Measurements from ENCODE around the gene CNTNAP2.

DNA sequence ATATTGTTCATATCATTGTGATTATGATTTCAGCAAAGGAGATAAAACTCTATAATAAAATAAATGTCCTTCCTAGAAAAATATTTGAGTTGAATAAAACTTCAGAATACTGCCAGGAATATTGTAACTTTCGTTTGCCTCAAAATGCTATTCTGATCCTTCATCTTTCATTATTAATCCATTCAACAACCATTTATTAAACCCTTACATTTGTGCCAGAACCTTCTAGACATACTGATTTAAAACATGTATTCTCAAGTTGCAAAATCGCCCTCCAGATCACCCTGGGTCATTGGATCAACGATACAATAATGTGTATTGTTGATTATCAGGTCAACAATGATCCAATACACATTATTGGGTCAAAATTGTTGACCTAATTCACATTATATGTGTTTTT lies 759.8 kb downstream of the CNTNAP2 start:
- TF ChIP-seq, protein P1, sequence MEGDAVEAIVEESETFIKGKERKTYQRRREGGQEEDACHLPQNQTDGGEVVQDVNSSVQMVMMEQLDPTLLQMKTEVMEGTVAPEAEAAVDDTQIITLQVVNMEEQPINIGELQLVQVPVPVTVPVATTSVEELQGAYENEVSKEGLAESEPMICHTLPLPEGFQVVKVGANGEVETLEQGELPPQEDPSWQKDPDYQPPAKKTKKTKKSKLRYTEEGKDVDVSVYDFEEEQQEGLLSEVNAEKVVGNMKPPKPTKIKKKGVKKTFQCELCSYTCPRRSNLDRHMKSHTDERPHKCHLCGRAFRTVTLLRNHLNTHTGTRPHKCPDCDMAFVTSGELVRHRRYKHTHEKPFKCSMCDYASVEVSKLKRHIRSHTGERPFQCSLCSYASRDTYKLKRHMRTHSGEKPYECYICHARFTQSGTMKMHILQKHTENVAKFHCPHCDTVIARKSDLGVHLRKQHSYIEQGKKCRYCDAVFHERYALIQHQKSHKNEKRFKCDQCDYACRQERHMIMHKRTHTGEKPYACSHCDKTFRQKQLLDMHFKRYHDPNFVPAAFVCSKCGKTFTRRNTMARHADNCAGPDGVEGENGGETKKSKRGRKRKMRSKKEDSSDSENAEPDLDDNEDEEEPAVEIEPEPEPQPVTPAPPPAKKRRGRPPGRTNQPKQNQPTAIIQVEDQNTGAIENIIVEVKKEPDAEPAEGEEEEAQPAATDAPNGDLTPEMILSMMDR (conservative IDR thresholded peaks at IDR 0.05 in 1 of 2, IDR thresholded peaks at IDR 0.05 in 1 of 2; ENCODE audit: low read depth in 1 of 2, low read length in 2 of 2), result no peak
- TF ChIP-seq EZH2 (IDR thresholded peaks at IDR 0.05; ENCODE audit: low read length, missing control alignments), result no peak

Data from fibroblast of lung (primary cell).